Measurements from ENCODE around the gene MACROD2.

MACROD2 gene

GRCh38 chr20:14481863-14482262 is 486.5 kb downstream of the MACROD2 start:
- no peak for DNase-seq

DNA sequence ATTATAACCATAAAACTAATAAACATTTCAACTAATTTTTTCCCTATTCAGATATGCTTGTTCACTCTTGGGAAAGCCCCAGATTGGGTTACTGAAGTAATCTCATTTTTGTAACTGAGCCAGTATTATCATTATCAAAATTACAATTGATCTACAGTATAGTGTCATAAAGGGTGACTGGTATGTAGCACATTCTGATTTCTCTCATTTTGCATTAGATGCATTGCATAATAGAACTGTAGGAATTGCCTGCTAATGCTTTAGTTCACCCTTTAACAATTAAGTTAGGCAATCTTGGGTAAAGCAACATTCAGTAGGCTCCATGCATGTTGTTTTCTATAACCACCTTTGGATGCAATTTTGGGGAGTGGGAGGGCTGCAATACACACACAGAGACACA is 492.9 kb downstream of the MACROD2 start:
- no peak for DNase-seq

DNA sequence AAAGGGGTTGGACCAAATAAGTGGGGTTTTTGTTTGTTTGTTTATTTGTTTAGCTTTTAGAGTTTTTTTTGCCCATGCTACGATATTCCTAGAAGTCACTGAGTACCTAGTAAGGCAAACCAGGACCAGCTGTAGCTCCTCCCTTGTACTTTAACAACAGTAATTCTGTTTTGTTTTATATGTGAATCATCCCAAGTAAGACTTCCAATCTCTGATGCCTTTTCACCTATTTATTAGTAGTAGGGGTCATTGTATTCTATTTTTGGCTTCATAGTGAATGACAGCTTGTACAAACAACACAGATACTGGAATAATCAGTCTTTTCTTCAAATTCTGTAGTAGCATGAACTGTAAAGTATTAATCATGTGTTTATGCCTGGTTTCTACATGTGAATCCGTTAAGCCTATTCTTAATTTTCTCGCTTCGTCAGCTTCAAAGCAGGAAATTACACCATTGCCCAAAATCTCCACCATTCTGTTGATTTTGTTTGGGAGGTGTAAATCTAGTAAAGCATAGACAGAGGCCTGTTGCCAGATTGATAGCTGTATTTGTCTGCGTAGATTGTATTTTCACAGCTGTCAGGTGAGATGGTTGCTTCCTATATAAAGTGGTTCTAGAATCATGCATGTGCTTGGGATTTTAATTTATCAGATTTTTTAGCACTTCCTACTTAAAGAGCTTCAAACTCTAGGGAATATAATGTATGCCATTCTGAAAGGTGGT is 493.6 kb downstream of the MACROD2 start:
- DNase-seq, result no peak

GRCh38 chr20:14489544-14489943 is 494.2 kb downstream of the MACROD2 start:
- DNase-seq, result no peak

DNA sequence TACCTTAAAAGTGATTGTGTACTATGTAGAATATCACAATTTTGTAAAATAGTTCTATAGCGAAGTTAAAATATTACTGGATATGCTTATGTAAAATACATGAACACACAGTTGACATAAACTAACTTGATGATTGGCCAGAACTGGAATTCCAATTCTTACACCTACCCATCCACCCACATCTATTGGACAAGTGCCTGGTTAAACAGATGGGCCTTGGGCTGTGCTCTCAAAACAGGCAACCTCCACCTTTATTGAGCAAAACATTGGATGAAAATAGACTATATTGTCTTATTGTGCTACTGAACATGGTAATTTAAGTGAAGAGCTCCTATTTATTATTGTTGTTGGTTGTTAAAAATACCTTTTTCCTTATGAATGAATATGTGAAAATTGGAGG is 496.1 kb downstream of the MACROD2 start:
- DNase-seq, result no peak

GRCh38 chr20:14493408-14493807 is 498.1 kb downstream of the MACROD2 start:
- no peak for DNase-seq

DNA sequence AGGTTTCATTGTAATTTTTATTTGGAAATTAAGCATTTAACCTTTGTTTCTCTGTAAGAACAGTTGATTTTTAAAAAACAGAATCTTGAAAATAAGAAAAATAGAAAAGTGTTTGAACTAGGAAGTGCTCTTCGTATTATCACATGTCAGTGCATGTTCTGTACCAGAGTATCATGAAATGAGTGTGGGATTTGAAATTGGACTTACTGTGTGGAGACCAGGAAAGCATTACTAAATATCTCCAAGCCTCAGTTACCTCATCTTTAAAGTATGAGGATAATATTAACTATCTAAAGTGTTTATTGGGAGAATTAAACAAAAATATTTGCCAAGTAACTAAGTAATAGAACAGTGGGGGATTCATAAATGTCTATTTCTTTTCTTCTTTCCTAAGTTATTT is 499.0 kb downstream of the MACROD2 start:
- no peak for DNase-seq

DNA sequence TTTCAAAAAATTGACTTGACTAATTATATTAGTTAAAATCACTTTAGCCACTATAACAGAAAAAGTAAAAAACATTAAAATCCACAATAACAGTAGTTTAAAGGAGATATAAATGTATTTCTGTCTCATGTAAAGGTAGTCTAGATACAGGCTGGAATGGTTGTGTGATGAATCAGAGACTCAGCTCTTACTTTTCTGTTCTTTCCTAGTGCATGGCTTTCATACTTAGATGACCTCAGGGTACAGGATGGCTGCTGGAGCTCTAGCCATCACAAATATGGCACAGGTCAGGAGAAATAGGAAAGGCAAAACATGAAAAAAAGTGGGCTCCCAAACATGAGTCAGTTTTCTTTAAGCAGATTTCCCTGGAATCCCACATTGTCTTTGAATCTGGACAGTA is 499.8 kb downstream of the MACROD2 start:
- DNase-seq, result no peak

GRCh38 chr20:14497004-14497403 is 501.7 kb downstream of the MACROD2 start:
- DNase-seq, result no peak

DNA sequence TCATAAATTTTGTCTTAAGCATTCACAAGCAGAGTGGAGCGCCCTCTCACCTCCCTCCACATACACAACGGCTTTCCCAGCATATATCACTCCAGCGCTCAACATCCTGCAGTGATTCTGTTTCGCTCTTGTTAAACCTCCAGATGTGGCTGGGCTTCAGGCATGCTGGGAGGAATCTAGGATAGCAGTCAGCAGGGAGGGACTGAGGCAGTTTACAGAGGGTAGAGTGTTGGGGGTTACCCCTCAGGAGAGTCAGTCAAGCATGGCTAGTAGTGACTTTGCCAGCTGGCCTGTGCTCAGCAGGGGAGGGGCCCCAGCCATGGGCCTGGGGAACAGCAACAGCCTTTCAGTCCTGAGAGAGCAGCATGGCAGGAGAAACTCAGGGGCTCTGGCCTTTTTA is 503.5 kb downstream of the MACROD2 start:
- DNase-seq, result no peak

DNA sequence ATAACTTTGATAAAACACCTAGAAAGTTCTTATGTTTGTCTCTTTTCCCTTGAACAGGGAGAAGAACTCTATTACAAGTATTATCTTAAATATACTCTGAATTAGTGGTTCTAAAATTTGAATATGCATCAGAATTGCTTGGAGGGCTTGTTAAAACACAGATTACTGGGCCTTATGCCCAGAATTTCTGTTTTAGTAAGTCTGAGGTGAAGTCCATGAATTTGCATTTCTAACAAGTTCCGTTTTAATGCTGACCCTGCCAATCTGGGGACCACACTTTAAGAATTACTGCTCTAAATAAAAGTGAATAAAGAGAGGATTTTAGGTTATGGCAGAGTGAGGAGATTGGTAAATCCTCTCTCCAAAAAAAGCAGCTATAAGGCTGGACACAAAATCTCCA is 510.2 kb downstream of the MACROD2 start:
- no peak for DNase-seq

DNA sequence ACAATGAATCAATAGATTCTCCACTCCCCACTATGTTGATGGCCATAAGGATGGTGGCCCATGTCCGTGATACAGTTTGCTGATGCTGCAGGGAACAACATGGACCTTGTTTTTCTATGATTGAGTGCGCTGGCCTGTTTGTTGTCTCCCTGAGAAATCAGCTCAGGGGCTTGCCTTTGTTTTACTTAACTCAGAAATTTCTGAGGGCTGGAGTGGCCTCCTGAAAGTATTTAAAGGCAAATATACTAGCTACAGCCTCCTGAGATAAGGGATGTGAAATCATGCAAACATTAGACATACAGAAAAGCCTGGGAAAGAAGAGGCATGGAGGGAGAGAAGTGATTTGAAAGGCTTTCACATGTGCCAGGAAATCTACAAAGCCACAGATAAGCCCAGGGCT is 512.4 kb downstream of the MACROD2 start:
- DNase-seq, result no peak

GRCh38 chr20:14510341-14510740 is 515.0 kb downstream of the MACROD2 start:
- DNase-seq, result no peak

DNA sequence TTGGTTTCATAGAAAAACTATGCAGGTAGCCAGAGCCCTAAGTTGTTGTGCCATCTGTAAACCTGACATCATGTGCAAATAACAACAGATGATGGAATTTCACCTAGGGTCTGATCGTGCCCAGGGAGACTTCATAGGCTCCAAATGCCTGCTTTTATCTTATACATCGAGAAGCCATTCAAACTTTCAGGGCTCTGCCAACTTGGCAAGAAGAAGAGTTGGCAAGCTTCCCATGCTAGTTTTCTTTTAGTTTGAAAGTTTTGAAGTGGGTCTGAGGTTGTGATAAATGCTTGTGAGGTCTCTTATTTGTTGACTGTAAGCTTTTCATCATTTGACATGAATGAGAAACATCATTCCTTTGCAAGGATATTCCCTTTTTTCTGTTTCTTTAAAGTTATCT is 517.5 kb downstream of the MACROD2 start:
- DNase-seq, result no peak

GRCh38 chr20:14518648-14519047 is 523.3 kb downstream of the MACROD2 start:
- no peak for DNase-seq

DNA sequence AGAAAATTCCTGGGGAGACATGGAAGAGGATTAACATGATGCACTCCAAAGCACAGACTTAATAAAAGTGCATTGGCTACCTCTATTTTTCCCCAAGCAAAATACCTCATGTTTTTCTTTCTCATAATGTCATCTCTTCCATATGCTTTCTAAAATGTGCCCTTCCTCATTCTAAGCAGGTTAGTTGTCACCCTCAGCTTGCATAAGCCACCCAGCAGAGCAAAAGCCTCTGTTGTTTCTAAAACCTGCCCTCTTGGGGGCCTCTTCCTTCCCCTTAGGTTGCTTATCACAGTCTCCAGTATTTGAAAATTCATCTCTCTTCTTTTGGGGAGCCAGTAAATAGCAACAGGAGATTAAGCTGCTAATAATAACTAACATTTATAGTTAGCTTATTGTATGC is 525.7 kb downstream of the MACROD2 start:
- DNase-seq, result no peak

- DNase-seq, result no peak
Observed at GRCh38 chr20:14521436-14521835, 526.1 kb downstream of the MACROD2 start.

- DNase-seq, result no peak
Observed at GRCh38 chr20:14522595-14522994, 527.3 kb downstream of the MACROD2 start.

GRCh38 chr20:14523090-14523489 is 527.8 kb downstream of the MACROD2 start:
- no peak for DNase-seq

GRCh38 chr20:14525426-14525825 is 530.1 kb downstream of the MACROD2 start:
- no peak for DNase-seq

GRCh38 chr20:14526891-14527290 is 531.6 kb downstream of the MACROD2 start:
- no peak for DNase-seq

GRCh38 chr20:14531786-14532185 is 536.5 kb downstream of the MACROD2 start:
- DNase-seq, result no peak

GRCh38 chr20:14536738-14537137 is 541.4 kb downstream of the MACROD2 start:
- DNase-seq, result no peak

- DNase-seq, result no peak
Observed at GRCh38 chr20:14538433-14538832, 543.1 kb downstream of the MACROD2 start.

- no peak for DNase-seq
Observed at GRCh38 chr20:14543040-14543439, 547.7 kb downstream of the MACROD2 start.
